GM23248 (cell line): ENCODE results near the gene DPF1. TPM values are rescaled to one million over a fixed set of nuclear protein-coding genes. Genes with fewer than 3 reads are reported as not detected.
A peak's percentile ranks its signal among the peaks of the same experiment; 100 is the strongest.

Experiments
- DNase-seq: peaks from one replicate; pipeline ENCODE4 v3.0.0-alpha.2; 2015
- H2AFZ ChIP-seq: fragments of 200-600 bp; sonication (generic); 2 replicates; pipeline ENCODE4 v1.6.1; 2016; ENCODE audit warnings: antibody characterized with exemption
- H3F3A ChIP-seq: fragments of 200-600 bp; sonication (generic); 2 replicates; pipeline ENCODE4 v1.6.1; 2016; ENCODE audit warnings: mild to moderate bottlenecking, antibody characterized with exemption, mixed run types; ENCODE audit not compliant: insufficient read depth
- H3K27ac ChIP-seq: fragments of 200-600 bp; sonication (generic); 2 replicates; pipeline ENCODE4 v1.5.1; 2016; ENCODE audit warnings: mild to moderate bottlenecking
- H3K27me3 ChIP-seq: fragments of 200-600 bp; sonication (generic); replicated peaks from 2 replicates; pipeline ENCODE4 v1.6.1; 2016; ENCODE audit warnings: mild to moderate bottlenecking; ENCODE audit not compliant: insufficient read depth
- H3K36me3 ChIP-seq: fragments of 200-600 bp; sonication (generic); 2 replicates; pipeline ENCODE4 v1.6.1; 2016; ENCODE audit warnings: low read depth, mild to moderate bottlenecking
- H3K4me1 ChIP-seq: fragments of 200-600 bp; sonication (generic); 2 replicates; pipeline ENCODE4 v1.6.1; 2016; ENCODE audit warnings: mild to moderate bottlenecking; ENCODE audit not compliant: insufficient read depth
- H3K4me2 ChIP-seq: fragments of 200-600 bp; sonication (generic); one replicate; pipeline ENCODE4 v1.6.1; 2016; ENCODE audit warnings: mild to moderate bottlenecking; ENCODE audit not compliant: unreplicated experiment
- H3K4me3 ChIP-seq: fragments of 200-600 bp; sonication (generic); 2 replicates; pipeline ENCODE4 v1.5.1; 2016; ENCODE audit warnings: mild to moderate bottlenecking
- H3K79me2 ChIP-seq: fragments of 200-600 bp; sonication (generic); 2 replicates; pipeline ENCODE4 v1.6.1; 2016; ENCODE audit warnings: mild to moderate bottlenecking; ENCODE audit not compliant: insufficient read depth
- H3K9ac ChIP-seq: fragments of 200-600 bp; sonication (generic); 2 replicates; pipeline ENCODE4 v1.6.1; 2016; ENCODE audit warnings: mild to moderate bottlenecking
- H3K9me2 ChIP-seq: fragments of 200-600 bp; sonication (generic); 2 replicates; pipeline ENCODE4 v1.6.1; 2016; ENCODE audit warnings: mixed run types, mild to moderate bottlenecking, moderate library complexity; ENCODE audit not compliant: insufficient read depth
- H3K9me3 ChIP-seq: fragments of 200-600 bp; sonication (generic); one replicate; pipeline ENCODE4 v1.6.1; 2017; ENCODE audit warnings: low read depth
- H4K20me1 ChIP-seq: fragments of 200-600 bp; sonication (generic); 2 replicates; pipeline ENCODE4 v1.6.0; 2016; ENCODE audit not compliant: insufficient read depth
- EZH2 ChIP-seq: fragments of 200-600 bp; sonication (generic); IDR thresholded peaks from 2 replicates; pipeline ENCODE4 v1.6.1; 2018; ENCODE audit warnings: antibody characterized with exemption, mild to moderate bottlenecking; ENCODE audit not compliant: insufficient read depth, poor library complexity, severe bottlenecking
- EZH2phosphoT487 ChIP-seq: fragments of 200-600 bp; sonication (generic); IDR thresholded peaks from 2 replicates; pipeline ENCODE4 v1.6.1; 2018; ENCODE audit warnings: antibody characterized with exemption, moderate library complexity, mild to moderate bottlenecking, low read depth; ENCODE audit not compliant: insufficient read depth
- WGBS, 2 experiments: methylation state at CpG; one replicate each; pipeline ENCODE4 v1.1.6; 2015 to 2017; ENCODE audit warnings: low lambda C conversion rate in 2 of 2, low coverage in 1 of 2; ENCODE audit errors: missing lambda C conversion rate in 2 of 2; 5-methylcytosine and 5-hydroxymethylcytosine counted together
- in situ Hi-C: fragments of 300-500 bp; cut with MboI; formaldehyde crosslinking; loops from 2 replicates; pipeline ENCODE4 v1.15.0; 2020
- polyA plus RNA-seq: library from polyadenylated mRNA; unstranded; fragments of >200 nt; fragmentation: Nextera tagmentation; extraction: Ambion mirVana; gene quantifications from 2 replicates; pipeline ENCODE4 v1.2.1, GENCODE V29; 2016
- total RNA-seq: library from RNA; depleted of rRNA; stranded (reverse); fragments of >200 nt; shearing (Covaris generic); gene quantifications from 2 replicates; pipeline ENCODE4 v1.2.3, GENCODE V29; 2014

The DPF1 gene
- total and polyA plus RNA-seq, 2 experiments from 2014 or later = 1.5 to 5.2 TPM

DNA sequence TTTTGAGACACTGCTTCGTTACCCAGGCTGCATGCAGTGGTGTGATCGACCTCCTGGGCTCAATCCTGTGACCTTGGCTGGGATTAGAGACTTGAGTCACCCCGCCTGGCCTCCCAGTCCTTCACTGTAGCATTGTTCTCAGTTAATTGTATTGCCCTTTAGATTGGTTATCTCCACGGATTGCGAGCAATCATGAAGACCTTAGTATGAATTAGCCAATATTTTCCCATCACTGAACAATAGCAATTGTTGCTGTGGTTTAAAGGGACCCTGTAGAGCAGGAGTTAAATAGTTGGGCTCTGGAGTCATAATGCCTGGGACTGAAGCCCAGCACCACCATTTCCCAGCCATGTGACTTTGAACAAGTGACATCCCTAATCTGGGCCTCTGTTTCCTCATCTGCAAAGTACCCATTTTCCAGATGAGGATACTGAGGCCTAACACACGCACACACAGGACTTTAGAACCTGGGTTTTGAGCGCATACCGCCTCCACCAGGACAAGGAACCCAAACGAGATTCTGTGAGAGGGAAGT lies 23.8 kb upstream of the DPF1 start:
- Histone ChIP-seq H3F3A (peaks cover 11% of the 10 kb centered on the region; the same call in 1 of the 2 replicates), H3K79me2 (no peaks in the 10 kb centered on the region), H3K27ac (no peak overlapping the region), H3K27me3 (no peaks in the 10 kb centered on the region), H3K36me3 (no peaks in the 10 kb centered on the region), H3K4me2 (no peak overlapping the region), H2AFZ (no peak overlapping the region), H4K20me1 (no peaks in the 10 kb centered on the region), H3K9me3 (no peaks in the 10 kb centered on the region), H3K9ac (no peak overlapping the region), H3K4me3 (no peak overlapping the region), H3K9me2 (no peaks in the 10 kb centered on the region), H3K4me1 (peaks cover 19% of the 10 kb centered on the region)
- 83 to 84% methylated on average over 9 of the region's 9 CpGs for WGBS, 2 experiments
- DNase-seq = peak; percentile 41
- in situ Hi-C loops = no loop called here
- TF ChIP-seq EZH2 (no peak), EZH2phosphoT487 (no peak)

DNA sequence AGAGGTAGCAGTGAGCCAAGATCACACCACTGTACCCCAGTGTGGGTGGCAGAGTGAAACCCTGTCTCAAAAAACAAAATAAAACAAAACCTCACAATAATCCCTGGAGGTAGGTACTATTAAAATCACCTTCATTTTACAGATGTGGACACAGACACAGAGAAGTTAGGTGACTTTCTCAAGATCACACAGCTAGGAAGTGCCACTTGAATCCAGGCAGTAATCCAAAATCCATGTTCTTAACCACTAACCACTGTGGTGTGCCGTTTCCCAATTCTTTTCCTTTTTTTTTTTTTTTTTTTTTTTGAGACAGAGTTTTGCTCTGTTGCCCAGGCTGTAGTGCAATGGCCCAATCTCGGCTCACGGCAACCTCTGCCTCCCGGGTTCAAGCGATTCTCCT lies 23.1 kb upstream of the DPF1 start:
- no peak overlapping the region for H2AFZ ChIP-seq
- no peaks in the 10 kb centered on the region for H4K20me1 ChIP-seq
- H3K36me3 ChIP-seq = no peaks in the 10 kb centered on the region
- no peaks in the 10 kb centered on the region for H3K27me3 ChIP-seq
- 67 to 74% methylated on average over 5 of the region's 5 CpGs for WGBS, 2 experiments
- H3K4me1 ChIP-seq = peaks cover 19% of the 10 kb centered on the region
- no peak overlapping the region for H3K9ac ChIP-seq
- H3K4me2 ChIP-seq = no peak overlapping the region
- no peak overlapping the region for H3K4me3 ChIP-seq
- peaks cover 11% of the 10 kb centered on the region; the same call in 1 of the 2 replicates for H3F3A ChIP-seq
- no peaks in the 10 kb centered on the region for H3K9me3 ChIP-seq
- no peaks in the 10 kb centered on the region for H3K9me2 ChIP-seq
- H3K27ac ChIP-seq = no peak overlapping the region
- peak; percentile 55 for DNase-seq
- H3K79me2 ChIP-seq = no peaks in the 10 kb centered on the region
- no peak for TF ChIP-seq EZH2
- no peak for TF ChIP-seq EZH2phosphoT487
- in situ Hi-C loops = no loop called here

DNA sequence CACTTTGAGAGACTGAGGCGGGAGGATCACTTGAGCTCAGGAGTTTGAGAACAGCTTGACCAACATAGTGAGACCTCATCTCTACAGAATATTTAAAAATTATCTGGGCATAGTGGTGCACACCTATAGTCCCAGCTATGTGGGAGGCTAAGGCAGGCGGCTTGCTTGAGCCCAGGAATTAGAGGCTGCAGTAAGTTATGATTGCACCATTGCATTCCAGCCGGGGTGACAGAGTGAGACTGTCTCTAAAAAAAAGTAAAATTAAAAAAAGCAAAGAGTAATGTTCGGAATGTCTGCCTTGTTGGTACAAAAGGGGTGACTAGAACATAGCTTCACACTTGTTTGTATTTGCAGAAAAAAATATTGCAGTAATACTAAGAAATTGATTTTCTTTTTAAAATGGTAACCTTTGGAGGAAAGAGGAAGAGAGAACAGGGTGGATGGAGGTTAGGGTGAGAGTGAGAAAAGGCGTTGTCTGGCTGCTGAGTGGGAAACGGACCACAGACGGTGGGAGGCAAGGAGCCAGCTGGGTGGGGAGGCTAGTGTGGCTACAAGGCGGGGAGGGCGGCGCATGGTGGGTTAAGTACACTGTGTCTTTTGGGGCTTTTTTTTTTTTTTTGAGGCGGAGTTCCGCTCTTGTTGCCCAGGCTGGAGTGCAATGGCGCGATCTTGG lies 21.9 kb upstream of the DPF1 start:
- H3K79me2 ChIP-seq = no peaks in the 10 kb centered on the region
- TF ChIP-seq EZH2 (no peak), EZH2phosphoT487 (no peak)
- peak overlapping the region; percentile 38; the same call in 1 of the 2 replicates for H3K27ac ChIP-seq
- H3K27me3 ChIP-seq = no peaks in the 10 kb centered on the region
- DNase-seq = peak; percentile 60
- H3K4me3 ChIP-seq = 0 out of 2 replicates have a peak overlapping the region, but pooled peaks have one; percentile 24
- no peaks in the 10 kb centered on the region for H3K9me3 ChIP-seq
- H4K20me1 ChIP-seq = no peaks in the 10 kb centered on the region
- in situ Hi-C loops = no loop called here
- peak overlapping the region; percentile 39; the same call in 1 of the 2 replicates for H2AFZ ChIP-seq
- peaks cover 11% of the 10 kb centered on the region; the same call in 1 of the 2 replicates for H3F3A ChIP-seq
- H3K9me2 ChIP-seq = no peaks in the 10 kb centered on the region
- H3K36me3 ChIP-seq = no peaks in the 10 kb centered on the region
- H3K4me2 ChIP-seq = peak overlapping the region; percentile 59
- 41 to 51% methylated on average over 10 to 14 of the region's 14 CpGs for WGBS, 2 experiments
- H3K9ac ChIP-seq = no peak overlapping the region
- H3K4me1 ChIP-seq = peaks cover 9% of the 10 kb centered on the region; the same call in 1 of the 2 replicates

DNA sequence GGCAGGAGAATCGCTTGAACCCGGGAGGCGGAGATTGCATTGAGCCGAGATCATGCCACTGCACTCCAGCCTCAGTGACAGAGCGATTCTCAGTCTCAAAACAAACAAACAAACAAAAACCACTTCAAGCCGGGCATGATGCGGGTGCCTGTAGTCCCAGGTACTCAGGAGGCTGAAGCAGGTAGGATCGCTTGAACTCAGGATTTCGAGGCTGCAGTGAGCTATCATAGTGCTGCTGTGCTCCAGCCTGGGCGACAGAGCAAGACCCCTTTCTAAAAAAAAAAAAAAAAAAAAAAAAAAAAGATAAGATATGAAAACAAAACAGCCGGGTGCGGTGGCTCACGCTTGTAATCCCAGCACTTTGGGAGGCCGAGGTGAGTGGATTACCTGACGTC lies 19.3 kb upstream of the DPF1 start:
- H4K20me1 ChIP-seq = no peaks in the 10 kb centered on the region
- no peaks in the 10 kb centered on the region for H3K27me3 ChIP-seq
- in situ Hi-C loops = no loop called here
- H3K4me1 ChIP-seq = peaks cover 8% of the 10 kb centered on the region; the same call in 1 of the 2 replicates
- H3K4me3 ChIP-seq = peak overlapping the region; percentile 65
- H3K36me3 ChIP-seq = no peaks in the 10 kb centered on the region
- TF ChIP-seq EZH2 (no peak), EZH2phosphoT487 (no peak)
- peak overlapping the region; percentile 90 for H2AFZ ChIP-seq
- H3K4me2 ChIP-seq = peak overlapping the region; percentile 90
- WGBS, 2 experiments = 62 to 65% methylated on average over 15 of the region's 15 CpGs
- no peaks in the 10 kb centered on the region for H3K9me3 ChIP-seq
- peak overlapping the region; percentile 70 for H3K9ac ChIP-seq
- H3K9me2 ChIP-seq = no peaks in the 10 kb centered on the region
- DNase-seq = no peak
- H3F3A ChIP-seq = peaks cover 11% of the 10 kb centered on the region; the same call in 1 of the 2 replicates
- no peak overlapping the region for H3K27ac ChIP-seq
- no peaks in the 10 kb centered on the region for H3K79me2 ChIP-seq
